ENCODE measurements around the gene SNAP25.

GRCh38 chr20:10339609-10340008 is 121.0 kb downstream of the SNAP25 start:
- no peak for TF ChIP-seq CTCF (IDR thresholded peaks at IDR 0.05; ENCODE audit: low read depth, low read length, poor library complexity, severe bottlenecking)
- TF ChIP-seq EZH2phosphoT487 (IDR thresholded peaks at IDR 0.05; ENCODE audit: borderline replicate concordance, low read length), result no peak
